ENCODE results near the gene UBE4B. TPM values are rescaled to one million over a fixed set of nuclear protein-coding genes. Genes with fewer than 3 reads are reported as not detected.
A peak's percentile ranks its signal among the peaks of the same experiment; 100 is the strongest.
"Not testable (repeated sequence)": the region's sequence is repeated elsewhere in the genome, so short reads cannot be mapped to it uniquely, and the experiment has no call there.

Gene UBE4B
- polyA plus RNA-seq, 2 donors = 15.6 to 23.2 TPM

- 94 to 98% methylated on average over 5 of the region's 5 CpGs for WGBS, 2 donors
- no peaks in the 10 kb centered on the region for H3K27me3 ChIP-seq (ENCODE audit: control insufficient read depth in 1 of 2, insufficient read depth in 2 of 2, low read length in 2 of 2)
- no peak overlapping the region for H3K27ac ChIP-seq (ENCODE audit: low read depth in 2 of 2, low read length in 1 of 2)
- H3K36me3 ChIP-seq (ENCODE audit: control insufficient read depth in 2 of 2, insufficient read depth in 2 of 2, low read length in 1 of 2) = peaks cover 5 to 8% of the 10 kb centered on the region in 2 donors
- H3K4me1 ChIP-seq (ENCODE audit: control insufficient read depth in 2 of 2, insufficient read depth in 2 of 2, low read length in 1 of 2) = peaks cover 4 to 11% of the 10 kb centered on the region in 2 donors
- H3K4me3 ChIP-seq (ENCODE audit: low read depth in 1 of 2, low read length in 2 of 2) = no peak overlapping the region
- no peaks in the 10 kb centered on the region for H3K9me3 ChIP-seq (ENCODE audit: control insufficient read depth in 2 of 2, insufficient read depth in 1 of 2, low read depth in 1 of 2, low read length in 1 of 2)
Observed at GRCh38 chr1:10103193-10103592, 70.4 kb downstream of the UBE4B start.

DNA sequence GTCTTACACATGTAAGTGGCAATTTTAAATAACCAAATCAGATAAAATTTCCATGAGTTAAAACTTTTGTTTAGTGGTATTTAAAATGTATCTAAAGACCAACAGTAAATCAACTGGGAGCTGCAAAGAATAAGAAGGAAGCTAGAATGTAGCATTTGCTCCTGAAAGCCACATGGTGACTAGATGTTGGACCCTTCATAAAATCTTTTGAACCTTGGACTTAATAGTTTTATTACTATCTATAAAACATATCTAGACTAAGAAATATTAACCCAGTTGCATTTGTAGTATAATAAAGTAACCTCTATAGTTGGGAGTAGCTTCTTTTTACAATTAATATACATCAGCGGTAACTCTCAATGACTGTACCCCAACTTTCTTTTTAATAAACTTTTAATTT, 72.1 kb downstream of the UBE4B start:
- H3K27me3 ChIP-seq (ENCODE audit: control insufficient read depth in 1 of 2, insufficient read depth in 2 of 2, low read length in 2 of 2) = no peaks in the 10 kb centered on the region
- H3K9me3 ChIP-seq (ENCODE audit: control insufficient read depth in 2 of 2, insufficient read depth in 1 of 2, low read depth in 1 of 2, low read length in 1 of 2) = no peaks in the 10 kb centered on the region
- H3K27ac ChIP-seq (ENCODE audit: low read depth in 2 of 2, low read length in 1 of 2) = no peak overlapping the region
- WGBS, 2 donors = 97 to 100% methylated on average over 1 of the region's 1 CpG
- no peak overlapping the region for H3K4me3 ChIP-seq (ENCODE audit: low read depth in 1 of 2, low read length in 2 of 2)
- H3K36me3 ChIP-seq (ENCODE audit: control insufficient read depth in 2 of 2, insufficient read depth in 2 of 2, low read length in 1 of 2) = peaks cover 5 to 8% of the 10 kb centered on the region in 2 donors
- H3K4me1 ChIP-seq (ENCODE audit: control insufficient read depth in 2 of 2, insufficient read depth in 2 of 2, low read length in 1 of 2) = peaks cover 4 to 11% of the 10 kb centered on the region in 2 donors

DNA sequence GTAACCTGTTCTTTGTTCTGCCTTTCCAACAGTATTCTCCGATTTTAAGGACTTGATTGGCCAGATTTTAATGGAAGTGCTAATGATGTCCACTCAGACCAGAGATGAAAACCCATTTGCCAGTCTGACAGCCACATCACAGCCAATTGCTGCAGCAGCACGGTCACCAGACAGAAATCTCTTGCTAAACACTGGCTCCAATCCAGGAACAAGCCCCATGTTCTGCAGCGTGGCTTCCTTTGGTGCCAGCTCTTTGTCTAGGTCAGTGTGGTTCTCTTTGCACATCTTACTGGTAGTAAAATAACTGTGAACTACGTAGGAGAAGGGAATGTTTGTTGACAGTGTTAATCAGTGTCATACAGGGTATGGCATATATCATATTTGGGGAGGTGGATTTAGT, 72.7 kb downstream of the UBE4B start:
- H3K27ac ChIP-seq (ENCODE audit: low read depth in 2 of 2, low read length in 1 of 2) = no peak overlapping the region
- WGBS, 2 donors = 56 to 59% methylated on average over 4 of the region's 4 CpGs

GRCh38 chr1:10106241-10106640, 73.5 kb downstream of the UBE4B start:
- 70 to 75% methylated on average over 17 of the region's 17 CpGs for WGBS, 2 donors

More for the DNA sequence above, 72.7 kb downstream of the UBE4B start:
- Histone ChIP-seq H3K27me3 (ENCODE audit: control insufficient read depth in 1 of 2, insufficient read depth in 2 of 2, low read length in 2 of 2) (no peaks in the 10 kb centered on the region), H3K4me1 (ENCODE audit: control insufficient read depth in 2 of 2, insufficient read depth in 2 of 2, low read length in 1 of 2) (peaks cover 4 to 11% of the 10 kb centered on the region in 2 donors), H3K4me3 (ENCODE audit: low read depth in 1 of 2, low read length in 2 of 2) (no peak overlapping the region), H3K36me3 (ENCODE audit: control insufficient read depth in 2 of 2, insufficient read depth in 2 of 2, low read length in 1 of 2) (peaks cover 5 to 8% of the 10 kb centered on the region in 2 donors), H3K9me3 (ENCODE audit: control insufficient read depth in 2 of 2, insufficient read depth in 1 of 2, low read depth in 1 of 2, low read length in 1 of 2) (no peaks in the 10 kb centered on the region)

DNA sequence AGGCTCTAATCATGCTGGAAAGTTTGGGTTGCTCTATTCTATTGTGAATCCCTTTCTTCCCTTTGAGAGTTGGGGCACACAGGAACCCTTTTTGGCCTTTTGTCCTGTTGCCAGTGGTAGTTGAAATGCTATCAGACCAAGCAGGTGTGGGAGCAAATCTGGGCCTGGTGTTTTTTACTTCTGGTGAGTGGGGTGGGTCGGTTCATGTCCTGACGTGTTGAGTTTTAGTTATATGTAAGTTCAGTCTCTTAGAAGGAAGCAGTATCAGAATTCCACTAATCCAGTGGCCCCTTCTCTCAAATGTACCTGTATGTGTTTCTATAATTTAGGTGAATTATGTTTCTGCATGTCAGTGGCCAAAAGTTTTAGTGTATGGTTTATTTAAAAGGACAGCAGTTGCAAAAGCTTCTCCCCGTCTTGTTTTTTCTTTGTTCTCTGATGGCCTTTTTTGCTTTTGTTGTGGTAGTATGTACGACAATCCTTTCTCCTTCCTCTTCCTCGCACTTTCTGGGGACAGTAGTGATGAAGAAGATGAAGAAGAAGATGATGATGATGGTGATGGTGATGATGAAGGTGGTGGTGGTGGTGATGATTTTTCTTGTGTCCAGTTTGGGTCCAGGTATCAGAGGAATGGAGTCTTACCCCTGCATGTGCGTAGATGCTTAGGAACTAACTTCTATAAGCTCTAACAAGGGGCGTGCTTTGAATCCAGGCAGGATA, 74.2 kb downstream of the UBE4B start:
- Histone ChIP-seq H3K9me3 (ENCODE audit: control insufficient read depth in 2 of 2, insufficient read depth in 1 of 2, low read depth in 1 of 2, low read length in 1 of 2) (no peaks in the 10 kb centered on the region), H3K4me3 (ENCODE audit: low read depth in 1 of 2, low read length in 2 of 2) (no peak overlapping the region), H3K27me3 (ENCODE audit: control insufficient read depth in 1 of 2, insufficient read depth in 2 of 2, low read length in 2 of 2) (no peaks in the 10 kb centered on the region), H3K4me1 (ENCODE audit: control insufficient read depth in 2 of 2, insufficient read depth in 2 of 2, low read length in 1 of 2) (peaks cover 4 to 11% of the 10 kb centered on the region in 2 donors), H3K36me3 (ENCODE audit: control insufficient read depth in 2 of 2, insufficient read depth in 2 of 2, low read length in 1 of 2) (peaks cover 5 to 17% of the 10 kb centered on the region in 2 donors), H3K27ac (ENCODE audit: low read depth in 2 of 2, low read length in 1 of 2) (peak overlapping the region; percentile 80 to 82)
- WGBS, 2 donors = 73 to 85% methylated on average over 7 of the region's 7 CpGs

More at GRCh38 chr1:10106241-10106640, 73.5 kb downstream of the UBE4B start:
- Histone ChIP-seq H3K9me3 (ENCODE audit: control insufficient read depth in 2 of 2, insufficient read depth in 1 of 2, low read depth in 1 of 2, low read length in 1 of 2) (no peaks in the 10 kb centered on the region), H3K36me3 (ENCODE audit: control insufficient read depth in 2 of 2, insufficient read depth in 2 of 2, low read length in 1 of 2) (peaks cover 5 to 14% of the 10 kb centered on the region in 2 donors), H3K27ac (ENCODE audit: low read depth in 2 of 2, low read length in 1 of 2) (peak overlapping the region; percentile 79 to 82), H3K4me3 (ENCODE audit: low read depth in 1 of 2, low read length in 2 of 2) (no peak overlapping the region), H3K27me3 (ENCODE audit: control insufficient read depth in 1 of 2, insufficient read depth in 2 of 2, low read length in 2 of 2) (no peaks in the 10 kb centered on the region), H3K4me1 (ENCODE audit: control insufficient read depth in 2 of 2, insufficient read depth in 2 of 2, low read length in 1 of 2) (peaks cover 4 to 11% of the 10 kb centered on the region in 2 donors)

DNA sequence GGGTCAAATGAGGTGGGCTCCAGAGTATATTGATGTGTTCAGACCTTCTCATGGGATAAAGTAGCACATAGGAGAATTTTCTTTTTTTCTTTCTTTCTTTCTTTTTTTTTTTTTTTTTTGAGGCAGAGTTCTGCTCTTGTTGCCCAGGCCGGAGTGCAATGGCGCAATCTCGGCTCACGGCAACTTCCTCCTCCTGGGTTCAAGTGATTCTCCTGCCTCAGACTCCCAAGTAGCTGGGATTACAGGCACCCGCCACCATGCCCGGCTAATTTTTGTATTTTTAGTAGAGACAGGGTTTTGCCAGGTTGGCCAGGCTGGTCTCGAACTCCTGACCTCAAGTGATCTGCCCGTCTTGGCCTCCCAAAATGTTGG, 74.7 kb downstream of the UBE4B start:
- H3K4me3 ChIP-seq (ENCODE audit: low read depth in 1 of 2, low read length in 2 of 2); H3K9me3 ChIP-seq (ENCODE audit: control insufficient read depth in 2 of 2, insufficient read depth in 1 of 2, low read depth in 1 of 2, low read length in 1 of 2); H3K27me3 ChIP-seq (ENCODE audit: control insufficient read depth in 1 of 2, insufficient read depth in 2 of 2, low read length in 2 of 2): not testable (repeated sequence)
- H3K4me1 ChIP-seq (ENCODE audit: control insufficient read depth in 2 of 2, insufficient read depth in 2 of 2, low read length in 1 of 2) = peaks cover 4 to 11% of the 10 kb centered on the region in 2 donors
- peaks cover 5 to 17% of the 10 kb centered on the region in 2 donors for H3K36me3 ChIP-seq (ENCODE audit: control insufficient read depth in 2 of 2, insufficient read depth in 2 of 2, low read length in 1 of 2)
- peak overlapping the region; percentile 80 to 82 for H3K27ac ChIP-seq (ENCODE audit: low read depth in 2 of 2, low read length in 1 of 2)
- WGBS, 2 donors = 72 to 79% methylated on average over 8 of the region's 8 CpGs

DNA sequence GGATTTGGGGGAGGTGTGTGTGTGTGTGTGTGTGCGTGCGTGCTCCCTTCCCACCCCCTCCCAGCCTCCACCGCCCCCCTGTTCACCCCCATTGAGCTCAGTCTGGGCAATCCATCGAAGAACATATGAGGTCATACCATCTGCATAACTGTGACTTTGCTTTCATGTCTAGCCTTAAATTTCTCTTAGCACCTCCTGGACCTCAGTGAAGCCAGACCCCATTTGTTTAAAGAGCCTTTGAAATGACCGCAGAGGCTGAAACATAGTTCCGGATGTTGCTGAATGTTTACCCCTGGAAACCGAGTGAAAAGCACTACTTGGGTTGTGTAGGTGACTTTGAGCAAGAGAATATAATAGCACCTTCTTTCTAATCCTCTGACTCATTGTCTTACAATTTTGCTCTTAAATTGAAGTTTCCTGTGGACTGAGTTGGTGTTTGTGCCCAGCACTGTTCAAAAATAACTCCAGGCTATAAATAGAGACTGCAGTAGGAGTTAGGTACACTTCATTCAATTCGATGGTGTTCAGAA, 75.4 kb downstream of the UBE4B start:
- Histone ChIP-seq H3K36me3 (ENCODE audit: control insufficient read depth in 2 of 2, insufficient read depth in 2 of 2, low read length in 1 of 2) (peaks cover 8 to 17% of the 10 kb centered on the region in 2 donors), H3K4me3 (ENCODE audit: low read depth in 1 of 2, low read length in 2 of 2) (no peak overlapping the region), H3K9me3 (ENCODE audit: control insufficient read depth in 2 of 2, insufficient read depth in 1 of 2, low read depth in 1 of 2, low read length in 1 of 2) (no peaks in the 10 kb centered on the region), H3K27me3 (ENCODE audit: control insufficient read depth in 1 of 2, insufficient read depth in 2 of 2, low read length in 2 of 2) (no peaks in the 10 kb centered on the region), H3K27ac (ENCODE audit: low read depth in 2 of 2, low read length in 1 of 2) (peak overlapping the region; percentile 63 to 74), H3K4me1 (ENCODE audit: control insufficient read depth in 2 of 2, insufficient read depth in 2 of 2, low read length in 1 of 2) (peaks cover 4 to 11% of the 10 kb centered on the region in 2 donors)
- 49 to 57% methylated on average over 8 of the region's 8 CpGs for whole genome bisulfite sequencing, 2 donors

DNA sequence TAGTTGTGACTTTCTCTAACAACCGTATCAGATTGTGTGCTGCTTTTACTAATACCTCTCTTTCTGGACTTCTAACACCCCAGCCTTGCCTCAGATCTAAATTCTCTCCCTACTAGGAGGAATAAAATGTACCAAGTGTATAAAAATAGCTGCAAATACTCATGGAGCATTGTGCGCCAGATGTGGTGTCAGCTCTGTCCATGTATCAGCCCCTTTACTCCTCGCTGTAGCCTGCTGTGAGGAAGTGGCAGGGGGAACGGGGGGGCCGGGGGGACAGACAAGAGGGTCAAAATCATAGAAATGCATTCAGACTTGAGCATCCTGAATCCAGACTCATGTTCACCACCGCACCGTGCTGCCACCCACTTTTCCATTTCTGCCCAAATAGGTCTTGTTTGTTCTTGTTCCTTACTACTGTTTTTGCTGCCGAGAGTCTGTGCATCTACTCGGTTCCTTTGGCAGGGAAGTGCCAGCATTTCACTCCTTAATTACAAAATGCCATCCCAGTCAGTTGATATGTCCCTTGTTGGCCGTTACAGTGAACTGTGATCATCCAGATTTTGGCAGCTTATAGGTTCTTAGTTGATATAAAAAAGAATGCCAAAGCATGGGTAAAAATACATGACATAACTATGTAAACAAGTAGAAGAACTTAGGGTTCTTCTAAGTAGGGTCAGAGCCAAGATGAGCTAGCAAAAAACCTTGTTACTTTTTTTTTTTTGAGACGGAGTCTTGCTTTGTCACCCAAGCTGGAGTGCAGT, 76.4 kb downstream of the UBE4B start:
- H3K27me3 ChIP-seq (ENCODE audit: control insufficient read depth in 1 of 2, insufficient read depth in 2 of 2, low read length in 2 of 2) = no peaks in the 10 kb centered on the region
- peak overlapping the region; percentile 53 to 69 for H3K27ac ChIP-seq (ENCODE audit: low read depth in 2 of 2, low read length in 1 of 2)
- no peak overlapping the region for H3K4me3 ChIP-seq (ENCODE audit: low read depth in 1 of 2, low read length in 2 of 2)
- 49 to 58% methylated on average over 11 of the region's 11 CpGs for WGBS, 2 donors
- H3K36me3 ChIP-seq (ENCODE audit: control insufficient read depth in 2 of 2, insufficient read depth in 2 of 2, low read length in 1 of 2) = peaks cover 8 to 17% of the 10 kb centered on the region in 2 donors
- H3K4me1 ChIP-seq (ENCODE audit: control insufficient read depth in 2 of 2, insufficient read depth in 2 of 2, low read length in 1 of 2) = peaks cover 4 to 11% of the 10 kb centered on the region in 2 donors
- H3K9me3 ChIP-seq (ENCODE audit: control insufficient read depth in 2 of 2, insufficient read depth in 1 of 2, low read depth in 1 of 2, low read length in 1 of 2) = no peaks in the 10 kb centered on the region

DNA sequence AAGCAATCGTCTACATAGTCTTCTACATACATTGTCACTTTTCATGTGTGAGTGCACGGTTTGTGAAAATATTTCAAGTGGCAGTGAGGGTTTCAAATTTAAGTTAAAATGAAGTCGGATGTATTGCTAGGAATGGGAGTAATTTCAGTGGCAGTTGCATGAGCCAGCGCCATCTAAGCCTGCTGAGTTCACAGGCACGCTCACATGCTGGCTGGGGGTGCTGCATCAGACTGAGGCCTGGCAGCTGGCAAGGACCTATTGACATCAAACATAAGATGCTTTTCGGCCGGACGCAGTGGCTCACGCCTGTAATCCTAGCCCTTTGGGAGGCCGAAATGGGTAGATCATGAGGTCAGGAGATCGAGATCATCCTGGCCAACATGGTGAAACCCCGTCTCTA, 80.7 kb downstream of the UBE4B start:
- Histone ChIP-seq H3K27me3 (ENCODE audit: control insufficient read depth in 1 of 2, insufficient read depth in 2 of 2, low read length in 2 of 2) (no peaks in the 10 kb centered on the region), H3K27ac (ENCODE audit: low read depth in 2 of 2, low read length in 1 of 2) (no peak overlapping the region), H3K4me1 (ENCODE audit: control insufficient read depth in 2 of 2, insufficient read depth in 2 of 2, low read length in 1 of 2) (no peaks in the 10 kb centered on the region), H3K9me3 (ENCODE audit: control insufficient read depth in 2 of 2, insufficient read depth in 1 of 2, low read depth in 1 of 2, low read length in 1 of 2) (no peaks in the 10 kb centered on the region), H3K36me3 (ENCODE audit: control insufficient read depth in 2 of 2, insufficient read depth in 2 of 2, low read length in 1 of 2) (peaks cover 3 to 9% of the 10 kb centered on the region in 2 donors), H3K4me3 (ENCODE audit: low read depth in 1 of 2, low read length in 2 of 2) (no peak overlapping the region)
- WGBS, 2 donors = 95% methylated on average over 12 of the region's 12 CpGs
